NCI-H510A treated with DMSO at 0.1 percent for 48 hours (cell line): ENCODE measurements around the gene KRTAP12-3.

Source experiments
- DNase-seq: peaks from one replicate; lab custom pipeline; 2025; lab: John Stamatoyannopoulos, UW

The KRTAP12-3 gene

GRCh38 chr21:44702973-44703730 is 45.4 kb downstream of the KRTAP12-3 start:
- peak; percentile 64 for DNase-seq

GRCh38 chr21:44703731-44704635 is 46.3 kb downstream of the KRTAP12-3 start:
- no peak for DNase-seq

GRCh38 chr21:44704636-44705001 is 46.9 kb downstream of the KRTAP12-3 start:
- DNase-seq, result no peak

DNA sequence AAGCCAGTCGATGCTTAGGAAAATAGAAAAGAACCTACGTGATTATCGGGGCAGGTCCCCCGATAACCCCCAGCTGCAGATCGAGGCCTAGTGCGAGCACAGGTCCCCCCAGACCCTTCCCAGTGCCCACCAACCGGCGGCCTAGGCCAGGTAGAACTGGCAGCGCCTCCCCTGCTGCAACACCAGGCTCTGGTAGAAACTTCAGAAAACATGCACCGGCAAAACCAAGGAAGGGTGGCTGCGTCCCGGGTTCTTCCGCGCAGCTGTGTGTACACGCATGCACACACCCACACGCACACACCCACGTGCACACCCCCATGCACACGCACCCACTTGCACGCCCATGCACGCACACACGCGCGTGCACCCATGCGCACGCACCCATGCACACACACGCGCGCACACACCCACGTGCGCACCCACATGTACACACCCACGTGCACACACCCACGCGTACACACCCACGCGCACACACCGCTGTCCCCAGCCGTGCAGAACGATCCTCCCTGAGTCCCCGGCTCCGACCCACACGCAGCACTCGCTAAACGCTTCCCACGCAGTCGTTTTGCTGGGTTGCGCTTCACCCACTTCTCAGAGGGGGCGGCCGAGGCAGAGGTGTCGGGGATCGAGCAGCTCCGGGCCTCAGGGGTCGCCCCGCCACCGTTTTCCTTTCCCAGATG is 48.4 kb downstream of the KRTAP12-3 start:
- no peak for DNase-seq

- no peak for DNase-seq
Measured at GRCh38 chr21:44706706-44707581, 49.2 kb downstream of the KRTAP12-3 start.
